CD4-positive, CD25-positive, alpha-beta regulatory T cell (primary cell): ENCODE data around the gene NOP10. TPM values are rescaled to one million over a fixed set of nuclear protein-coding genes. Genes with fewer than 3 reads are reported as not detected.

ENCODE experiments used
- ATAC-seq, 2 donors: fragments of 150-1000 bp; cut with Tn5 transposase; one replicate each; pipeline ENCODE4 v1.10.0; 2021; ENCODE audit warnings: low read depth in 2 of 2, moderate number of reproducible peaks in 2 of 2, moderate library complexity in 1 of 2
- DNase-seq, 3 donors: peaks; one replicate each; pipeline versions ENCODE4 v3.0.0 to v3.0.0-alpha.2; 2012 to 2022; ENCODE audit warnings: mixed read lengths in 1 of 3
- H3K27ac ChIP-seq: one replicate; pipeline ENCODE4 v1.7.0; 2013; ENCODE audit warnings: mild to moderate bottlenecking, low read length; ENCODE audit not compliant: insufficient read depth, poor library complexity, severe bottlenecking
- H3K27me3 ChIP-seq: one replicate; pipeline ENCODE4 v1.7.0; 2013; ENCODE audit warnings: low read length; ENCODE audit not compliant: control insufficient read depth, insufficient read depth
- H3K36me3 ChIP-seq: one replicate; pipeline ENCODE4 v1.7.0; 2013; ENCODE audit warnings: mild to moderate bottlenecking, low read length, moderate library complexity; ENCODE audit not compliant: control insufficient read depth, insufficient read depth
- H3K4me1 ChIP-seq: 2 replicates; pipeline ENCODE4 v1.7.0; 2013; ENCODE audit warnings: mild to moderate bottlenecking, low read length; ENCODE audit not compliant: insufficient read depth, control insufficient read depth, poor library complexity, severe bottlenecking
- H3K4me3 ChIP-seq: one replicate; pipeline ENCODE4 v1.7.0; 2013; ENCODE audit warnings: low read depth, mild to moderate bottlenecking, low read length, moderate library complexity
- H3K9me3 ChIP-seq, 2 experiments: 1 replicate in 1 of 2; 2 replicates in 1 of 2; pipeline ENCODE4 v1.7.0; 2013; ENCODE audit warnings: low read length in 2 of 2, mild to moderate bottlenecking in 1 of 2, moderate library complexity in 1 of 2; ENCODE audit not compliant: control insufficient read depth in 2 of 2
- H3K27ac Mint-ChIP-seq, 3 donors: one replicate each; pipeline ENCODE4 v1.8.0; 2020 to 2022; ENCODE audit warnings: mild to moderate bottlenecking in 3 of 3, mixed read lengths in 3 of 3, moderate library complexity in 2 of 3
- H3K27me3 Mint-ChIP-seq: one replicate; pipeline ENCODE4 v1.8.0; 2022; ENCODE audit warnings: mild to moderate bottlenecking, mixed read lengths
- H3K36me3 Mint-ChIP-seq: one replicate; pipeline ENCODE4 v1.8.0; 2020; ENCODE audit warnings: mixed read lengths
- H3K4me1 Mint-ChIP-seq, 4 donors: one replicate each; pipeline ENCODE4 v1.8.0; 2020 to 2022; ENCODE audit warnings: mixed read lengths in 4 of 4, mild to moderate bottlenecking in 1 of 4
- H3K4me3 Mint-ChIP-seq, 4 donors: one replicate each; pipeline ENCODE4 v1.8.0; 2020 to 2022; ENCODE audit warnings: mild to moderate bottlenecking in 4 of 4, mixed read lengths in 4 of 4, moderate library complexity in 3 of 4
- H3K9me3 Mint-ChIP-seq, 7 donors: one replicate each; pipeline ENCODE4 v1.8.0; 2020 to 2022; ENCODE audit warnings: mixed read lengths in 7 of 7, mild to moderate bottlenecking in 3 of 7, moderate library complexity in 2 of 7
- polyA plus RNA-seq, 4 donors: library from polyadenylated mRNA; unstranded; fragments of 300-500 nt; fragmentation: Illumina TruSeq; gene quantifications; one replicate each; pipeline ENCODE4 v1.2.3, GENCODE V29; 2021
- total RNA-seq: library from RNA; stranded (reverse); gene quantifications from one replicate; pipeline ENCODE4 v1.2.3, GENCODE V29; 2022

The NOP10 gene
- total and polyA plus RNA-seq, 5 donors from 2014 or later = 54.1 to 504 (median 446) TPM

DNA sequence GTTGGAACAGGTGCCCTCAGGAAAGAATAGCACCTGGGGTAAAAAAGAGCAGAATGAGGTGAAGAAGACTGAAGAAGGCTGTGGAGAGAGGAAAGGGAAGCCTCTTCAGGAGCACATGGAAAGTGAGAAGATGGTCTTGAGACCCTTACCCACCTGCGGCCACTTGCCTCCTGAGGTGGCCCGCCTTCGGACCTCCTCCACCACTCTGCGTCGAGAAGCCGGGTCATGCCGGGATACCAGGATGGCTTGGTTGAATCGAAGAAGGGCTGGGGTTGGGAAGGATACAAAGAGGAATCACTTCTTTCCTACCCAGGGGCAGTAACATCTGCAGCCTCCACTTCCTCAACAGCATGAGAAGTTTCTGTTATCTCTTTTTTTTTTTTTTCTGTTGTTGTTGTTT, 21.1 kb upstream of the NOP10 start:
- no peaks in the 10 kb centered on the region for H3K9me3 ChIP-seq
- peaks cover 12 to 45% (median 15%) of the 10 kb centered on the region in 4 donors for H3K4me1 Mint-ChIP-seq
- DNase-seq (no peak), ATAC-seq (no peak)
- no peak overlapping the region for H3K27ac ChIP-seq
- peak overlapping the region in 2 of 4 donors; percentile 35 to 94 for H3K4me3 Mint-ChIP-seq
- no peaks in the 10 kb centered on the region for H3K27me3 ChIP-seq
- peaks cover 29% of the 10 kb centered on the region for H3K36me3 Mint-ChIP-seq
- H3K27me3 Mint-ChIP-seq = no peaks in the 10 kb centered on the region
- no peak overlapping the region for H3K4me3 ChIP-seq
- no peak overlapping the region for H3K27ac Mint-ChIP-seq
- peaks cover 37% of the 10 kb centered on the region for H3K36me3 ChIP-seq
- H3K9me3 Mint-ChIP-seq = no peaks in the 10 kb centered on the region
- peaks cover 30% of the 10 kb centered on the region for H3K4me1 ChIP-seq

DNA sequence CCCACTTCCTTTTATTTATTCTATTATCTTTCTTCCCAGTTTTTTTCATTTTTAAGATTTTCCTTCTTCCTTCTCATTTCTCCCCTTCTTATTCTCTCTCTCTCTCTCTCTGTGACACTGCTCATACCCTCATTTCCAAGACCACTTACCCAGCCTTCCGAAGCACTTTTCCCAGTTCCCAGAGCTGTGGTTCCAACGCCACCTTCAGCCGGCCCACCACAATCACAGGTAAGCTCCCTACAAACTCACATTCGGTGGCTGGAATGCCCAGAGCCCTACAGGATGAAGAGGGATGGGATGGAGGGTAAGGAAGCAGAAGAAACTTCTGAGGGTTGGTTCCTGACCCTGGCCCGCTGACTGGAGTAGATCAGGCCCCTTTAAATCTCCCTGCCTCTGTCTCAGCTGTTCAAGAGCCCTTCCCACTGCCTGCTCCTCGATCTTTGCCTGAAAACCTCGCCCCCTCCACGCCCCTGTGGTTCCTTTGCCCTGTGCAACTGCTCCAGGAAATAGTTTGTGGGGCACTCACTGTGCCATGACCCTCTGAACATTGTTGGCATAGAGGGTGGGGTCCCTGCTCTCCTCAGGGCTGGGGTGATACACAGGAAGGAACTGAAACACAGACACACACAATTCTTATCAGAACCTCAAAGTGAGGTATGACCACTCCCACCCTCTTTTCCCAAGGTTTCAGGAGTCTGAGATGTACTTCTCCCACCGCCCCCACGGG, 19.3 kb upstream of the NOP10 start:
- peak overlapping the region in 1 of 3 donors; percentile 70 for H3K27ac Mint-ChIP-seq
- H3K4me3 ChIP-seq = no peak overlapping the region
- H3K4me3 Mint-ChIP-seq = peak overlapping the region in 1 of 4 donors; percentile 94
- DNase-seq = no peak
- no peaks in the 10 kb centered on the region for H3K9me3 Mint-ChIP-seq
- H3K4me1 ChIP-seq = peaks cover 18% of the 10 kb centered on the region
- H3K36me3 ChIP-seq = peaks cover 55% of the 10 kb centered on the region
- ATAC-seq = no peak
- no peaks in the 10 kb centered on the region for H3K27me3 ChIP-seq
- peaks cover 6 to 33% (median 12%) of the 10 kb centered on the region in 4 donors for H3K4me1 Mint-ChIP-seq
- H3K36me3 Mint-ChIP-seq = peaks cover 38% of the 10 kb centered on the region
- H3K27me3 Mint-ChIP-seq = no peaks in the 10 kb centered on the region
- no peaks in the 10 kb centered on the region for H3K9me3 ChIP-seq
- no peak overlapping the region for H3K27ac ChIP-seq

DNA sequence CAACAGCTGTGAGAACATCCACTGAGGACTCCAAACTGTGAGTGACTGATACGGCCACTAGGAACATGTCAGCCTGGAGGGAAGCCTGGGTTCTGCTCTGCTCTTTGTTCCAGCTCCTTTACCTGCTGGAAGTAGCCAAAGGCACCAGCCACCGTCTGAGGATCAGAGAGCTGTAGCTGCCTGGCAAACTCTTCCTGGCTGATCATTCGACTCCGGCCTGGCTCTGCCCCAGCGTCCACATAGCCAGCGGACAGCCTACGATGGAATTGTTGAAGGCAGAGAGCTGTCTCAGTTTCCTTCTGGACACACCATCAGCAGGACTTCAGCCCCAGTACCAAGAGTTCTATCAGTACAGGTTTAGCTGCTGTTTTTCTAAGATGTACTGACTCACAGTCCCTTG, 18.3 kb upstream of the NOP10 start:
- Histone ChIP-seq H3K9me3 (no peaks in the 10 kb centered on the region), H3K4me1 (peaks cover 17% of the 10 kb centered on the region), H3K27me3 (no peaks in the 10 kb centered on the region), H3K4me3 (no peak overlapping the region), H3K36me3 (peaks cover 64% of the 10 kb centered on the region), H3K27ac (no peak overlapping the region)
- H3K9me3 Mint-ChIP-seq = no peaks in the 10 kb centered on the region
- no peaks in the 10 kb centered on the region for H3K27me3 Mint-ChIP-seq
- peaks cover 6 to 29% (median 12%) of the 10 kb centered on the region in 4 donors for H3K4me1 Mint-ChIP-seq
- no peak for DNase-seq
- no peak for ATAC-seq
- H3K4me3 Mint-ChIP-seq = peak overlapping the region in 2 of 4 donors; percentile 0 to 10
- peaks cover 44% of the 10 kb centered on the region for H3K36me3 Mint-ChIP-seq
- H3K27ac Mint-ChIP-seq = no peak overlapping the region

DNA sequence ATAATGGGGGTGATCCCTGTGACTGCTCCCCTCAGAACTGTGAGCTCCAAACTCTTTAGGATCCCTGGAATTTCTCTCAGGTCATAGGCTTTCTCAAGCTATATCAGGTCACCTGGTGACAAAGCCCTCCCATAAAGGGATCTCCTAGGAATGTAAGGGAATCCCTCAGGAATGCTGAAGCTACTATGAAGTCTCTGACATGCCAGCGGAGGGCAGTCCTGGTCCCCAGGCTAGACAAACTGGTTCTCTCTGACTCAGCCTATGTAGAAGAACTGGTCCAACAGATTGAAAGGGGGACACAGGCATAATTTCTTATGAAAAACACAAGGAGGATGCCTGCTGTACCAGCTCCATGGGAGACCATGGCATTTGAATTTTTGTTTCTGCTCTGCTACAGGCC, 17.4 kb upstream of the NOP10 start:
- H3K9me3 ChIP-seq = no peaks in the 10 kb centered on the region
- Mint-ChIP-seq H3K4me3 (no peak overlapping the region), H3K9me3 (no peaks in the 10 kb centered on the region), H3K27ac (peak overlapping the region in 2 of 3 donors; percentile 27 to 68), H3K4me1 (peaks cover 1 to 20% (median 6%) of the 10 kb centered on the region in 4 donors), H3K27me3 (no peaks in the 10 kb centered on the region), H3K36me3 (peaks cover 46% of the 10 kb centered on the region)
- DNase-seq (no peak), ATAC-seq (no peak)
- H3K27me3 ChIP-seq = no peaks in the 10 kb centered on the region
- H3K27ac ChIP-seq = no peak overlapping the region
- peaks cover 67% of the 10 kb centered on the region for H3K36me3 ChIP-seq
- no peak overlapping the region for H3K4me3 ChIP-seq
- peaks cover 8% of the 10 kb centered on the region for H3K4me1 ChIP-seq

DNA sequence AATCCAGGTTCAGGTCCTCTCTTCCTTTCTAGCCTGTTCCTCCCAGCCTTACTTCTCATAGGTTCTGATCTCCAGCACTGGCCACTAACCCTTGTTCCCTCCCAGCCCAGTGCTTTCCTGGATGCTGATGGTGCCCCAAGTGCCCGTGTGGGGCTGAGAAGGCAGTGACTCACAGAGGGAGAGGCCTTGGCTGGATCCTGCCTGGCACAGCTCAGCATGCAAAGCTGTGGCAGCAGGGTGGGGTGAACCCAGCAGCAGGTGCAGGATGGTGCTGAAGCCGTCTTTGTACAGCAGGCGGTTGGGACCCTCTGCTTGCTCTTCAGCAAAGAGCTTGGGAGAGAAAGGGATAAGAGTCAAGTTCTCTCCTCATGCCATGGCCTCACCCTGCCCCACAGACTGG, 16.5 kb upstream of the NOP10 start:
- Histone ChIP-seq H3K27me3 (no peaks in the 10 kb centered on the region), H3K9me3 (no peaks in the 10 kb centered on the region), H3K27ac (no peak overlapping the region), H3K4me3 (no peak overlapping the region), H3K4me1 (no peaks in the 10 kb centered on the region), H3K36me3 (peaks cover 74% of the 10 kb centered on the region)
- H3K36me3 Mint-ChIP-seq = peaks cover 51% of the 10 kb centered on the region
- H3K9me3 Mint-ChIP-seq = no peaks in the 10 kb centered on the region
- DNase-seq (no peak), ATAC-seq (no peak)
- peaks cover 0 to 13% (median 6%) of the 10 kb centered on the region in 4 donors for H3K4me1 Mint-ChIP-seq
- peak overlapping the region in 1 of 3 donors; percentile 75 for H3K27ac Mint-ChIP-seq
- no peaks in the 10 kb centered on the region for H3K27me3 Mint-ChIP-seq
- H3K4me3 Mint-ChIP-seq = no peak overlapping the region

DNA sequence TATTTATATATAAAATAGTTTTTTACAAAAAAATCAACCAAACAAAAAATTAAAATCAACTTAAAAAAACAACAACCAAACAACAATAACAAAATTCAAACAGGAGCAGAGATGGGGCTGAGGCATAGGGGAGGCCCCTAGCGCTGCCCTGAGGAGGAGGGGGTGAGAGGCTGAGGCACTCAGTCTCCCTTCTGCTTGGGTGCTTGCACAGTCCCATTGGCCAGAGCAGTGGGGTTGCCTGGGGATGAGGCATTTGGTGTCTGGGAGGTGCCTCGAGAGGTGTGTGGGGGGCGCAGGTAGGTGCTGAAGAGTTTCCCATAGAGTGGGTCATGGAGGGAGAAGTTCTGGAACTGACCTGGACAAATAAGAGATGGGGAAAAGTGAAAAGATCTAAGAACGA, 16.0 kb upstream of the NOP10 start:
- H3K4me1 ChIP-seq = no peaks in the 10 kb centered on the region
- ATAC-seq = no peak
- H3K27ac ChIP-seq = no peak overlapping the region
- Mint-ChIP-seq H3K9me3 (no peaks in the 10 kb centered on the region), H3K27me3 (no peaks in the 10 kb centered on the region), H3K36me3 (peaks cover 51% of the 10 kb centered on the region), H3K27ac (peak overlapping the region in 1 of 3 donors; percentile 16), H3K4me1 (peaks cover 0 to 13% (median 6%) of the 10 kb centered on the region in 4 donors), H3K4me3 (no peak overlapping the region)
- peaks cover 79% of the 10 kb centered on the region for H3K36me3 ChIP-seq
- no peaks in the 10 kb centered on the region for H3K9me3 ChIP-seq
- no peak for DNase-seq
- H3K4me3 ChIP-seq = no peak overlapping the region
- no peaks in the 10 kb centered on the region for H3K27me3 ChIP-seq

DNA sequence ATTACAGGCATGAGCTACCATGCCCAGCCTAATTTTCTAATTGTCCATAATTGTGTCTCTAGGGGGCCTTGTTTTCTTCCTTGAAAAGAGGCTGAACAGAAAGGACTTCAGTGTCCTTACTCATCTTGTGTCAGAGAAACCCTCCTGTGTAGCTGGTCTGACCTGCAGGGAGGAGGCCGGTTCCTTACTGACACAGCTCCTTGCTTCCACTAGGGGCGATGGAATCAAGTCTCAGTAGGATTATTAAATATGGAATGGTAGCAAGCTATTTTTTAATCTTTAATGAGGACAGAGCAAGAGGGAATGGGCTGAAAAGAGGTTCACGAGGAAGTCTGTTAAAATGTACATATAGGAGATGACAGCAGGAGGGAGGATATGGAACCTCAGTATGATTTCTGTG, 15.4 kb upstream of the NOP10 start:
- no peaks in the 10 kb centered on the region for H3K9me3 Mint-ChIP-seq
- H3K27ac Mint-ChIP-seq = peak overlapping the region in 1 of 3 donors; percentile 16
- no peak for ATAC-seq
- Histone ChIP-seq H3K27ac (no peak overlapping the region), H3K4me1 (no peaks in the 10 kb centered on the region), H3K9me3 (no peaks in the 10 kb centered on the region), H3K27me3 (no peaks in the 10 kb centered on the region), H3K36me3 (peaks cover 77% of the 10 kb centered on the region), H3K4me3 (no peak overlapping the region)
- H3K4me3 Mint-ChIP-seq = no peak overlapping the region
- H3K4me1 Mint-ChIP-seq = peaks cover 0 to 9% (median 6%) of the 10 kb centered on the region in 4 donors
- H3K27me3 Mint-ChIP-seq = no peaks in the 10 kb centered on the region
- DNase-seq = no peak
- H3K36me3 Mint-ChIP-seq = peaks cover 51% of the 10 kb centered on the region

DNA sequence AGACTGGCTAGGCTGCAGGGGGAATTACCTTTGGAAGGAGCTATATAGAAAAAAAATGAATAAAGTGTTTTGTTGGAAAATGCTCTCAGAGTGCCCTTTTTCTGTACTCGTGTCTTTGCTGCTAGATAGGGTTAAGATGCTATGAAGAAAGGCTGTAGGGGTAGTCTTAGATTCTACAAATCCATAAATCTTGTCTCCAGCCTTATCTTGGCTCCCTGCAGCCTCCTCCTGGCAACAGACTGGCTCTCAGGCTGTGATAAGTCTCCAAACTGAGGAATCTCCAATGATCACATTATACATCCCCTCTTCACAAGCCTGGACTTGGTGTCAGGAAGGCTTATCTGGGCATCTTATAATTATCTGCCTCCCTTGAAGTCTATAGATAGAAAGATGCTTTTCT, 14.7 kb upstream of the NOP10 start:
- ATAC-seq = no peak
- Histone ChIP-seq H3K27ac (no peak overlapping the region), H3K4me3 (no peak overlapping the region), H3K9me3 (no peaks in the 10 kb centered on the region), H3K4me1 (no peaks in the 10 kb centered on the region), H3K27me3 (no peaks in the 10 kb centered on the region), H3K36me3 (peaks cover 71% of the 10 kb centered on the region)
- Mint-ChIP-seq H3K4me1 (peaks cover 0 to 2% (median 1%) of the 10 kb centered on the region in 4 donors), H3K4me3 (no peak overlapping the region), H3K9me3 (no peaks in the 10 kb centered on the region), H3K36me3 (peaks cover 46% of the 10 kb centered on the region), H3K27me3 (no peaks in the 10 kb centered on the region), H3K27ac (no peak overlapping the region)
- no peak for DNase-seq
